ENCODE data around the gene KLHL42. TPM values are rescaled to one million over a fixed set of nuclear protein-coding genes. Genes with fewer than 3 reads are reported as not detected.

KLHL42 gene
- total and polyA plus RNA-seq, 2 of the 8 experiments (the other 6 are each of a cell fraction or from before 2014, with no cell fraction given), result 13.6 to 21.6 TPM

GRCh38 chr12:27779920-27780611 lies at the start of gene KLHL42, which contains the start of gene MANSC4 (continued):
- no peak for TF ChIP-seq CHD1 (IDR thresholded peaks at IDR 0.05; ENCODE audit: low read depth, low read length)
- TF ChIP-seq TCF12 (IDR thresholded peaks at IDR 0.05; ENCODE audit: low read depth, low read length), result no peak
- TF ChIP-seq RAD21 (IDR thresholded peaks at IDR 0.05 in 1 of 2, conservative IDR thresholded peaks at IDR 0.05 in 1 of 2; ENCODE audit: low read depth in 2 of 2, low read length in 2 of 2), result no peak
- no peak for TF ChIP-seq RFX5 (IDR thresholded peaks at IDR 0.05; ENCODE audit: borderline replicate concordance, low read depth, low read length)
- no peak for TF ChIP-seq FOSL1 (IDR thresholded peaks at IDR 0.05; ENCODE audit: insufficient read depth, low read depth, low read length)
- TF ChIP-seq YY1 (IDR thresholded peaks at IDR 0.05; ENCODE audit: low read depth, low read length), result no peak
- TF ChIP-seq ASH2L (IDR thresholded peaks at IDR 0.05; ENCODE audit: low read length), result no peak
- no peak for TF ChIP-seq EZH2 (IDR thresholded peaks at IDR 0.05; ENCODE audit: low read depth, low read length, severe bottlenecking)
- no peak for TF ChIP-seq SIX5 (IDR thresholded peaks at IDR 0.05; ENCODE audit: low read depth, low read length)
- TF ChIP-seq SUZ12 (IDR thresholded peaks at IDR 0.05; ENCODE audit: low read length), result no peak
- TF ChIP-seq BCL11A (IDR thresholded peaks at IDR 0.05; ENCODE audit: low read depth in 2 of 2, low read length in 2 of 2), result no peak
- peak in 1 of 2 experiments; percentile 43; a peak in 1 of 3 replicates for TF ChIP-seq POLR2A (IDR thresholded peaks at IDR 0.05; ENCODE audit: control extremely low read depth in 1 of 2, low read depth in 2 of 2, low read length in 2 of 2)
- no peak for TF ChIP-seq ATF3 (IDR thresholded peaks at IDR 0.05; ENCODE audit: insufficient read depth, low read depth, low read length)
- TF ChIP-seq SP1 (IDR thresholded peaks at IDR 0.05; ENCODE audit: low read depth, low read length), result no peak
- no peak for TF ChIP-seq SP4 (IDR thresholded peaks at IDR 0.05; ENCODE audit: low read length)
- TF ChIP-seq BACH1 (IDR thresholded peaks at IDR 0.05; ENCODE audit: low read length), result no peak
- TF ChIP-seq SIN3A (conservative IDR thresholded peaks at IDR 0.05 in 1 of 2, IDR thresholded peaks at IDR 0.05 in 1 of 2; ENCODE audit: low read depth in 1 of 2, low read length in 2 of 2), result no peak
- no peak for TF ChIP-seq POU5F1 (IDR thresholded peaks at IDR 0.05; ENCODE audit: low read depth, low read length)
- TF ChIP-seq CBX5 (IDR thresholded peaks at IDR 0.05; ENCODE audit: low read depth, low read length), result no peak
- no peak for TF ChIP-seq HDAC2 (IDR thresholded peaks at IDR 0.05; ENCODE audit: borderline replicate concordance in 1 of 2, low read depth in 2 of 2, low read length in 2 of 2)
- TF ChIP-seq ATF2 (IDR thresholded peaks at IDR 0.05; ENCODE audit: low read length), result no peak
- no peak for TF ChIP-seq GABPA (IDR thresholded peaks at IDR 0.05; ENCODE audit: borderline replicate concordance, insufficient read depth, low read length)

Measured in H1 (cell line).